ENCODE data around the gene HBG1. TPM values are rescaled to one million over a fixed set of nuclear protein-coding genes. Genes with fewer than 3 reads are reported as not detected.

Gene HBG1
- total and polyA plus RNA-seq, 9 donors, result 3.7 TPM; not detected in 8

DNA sequence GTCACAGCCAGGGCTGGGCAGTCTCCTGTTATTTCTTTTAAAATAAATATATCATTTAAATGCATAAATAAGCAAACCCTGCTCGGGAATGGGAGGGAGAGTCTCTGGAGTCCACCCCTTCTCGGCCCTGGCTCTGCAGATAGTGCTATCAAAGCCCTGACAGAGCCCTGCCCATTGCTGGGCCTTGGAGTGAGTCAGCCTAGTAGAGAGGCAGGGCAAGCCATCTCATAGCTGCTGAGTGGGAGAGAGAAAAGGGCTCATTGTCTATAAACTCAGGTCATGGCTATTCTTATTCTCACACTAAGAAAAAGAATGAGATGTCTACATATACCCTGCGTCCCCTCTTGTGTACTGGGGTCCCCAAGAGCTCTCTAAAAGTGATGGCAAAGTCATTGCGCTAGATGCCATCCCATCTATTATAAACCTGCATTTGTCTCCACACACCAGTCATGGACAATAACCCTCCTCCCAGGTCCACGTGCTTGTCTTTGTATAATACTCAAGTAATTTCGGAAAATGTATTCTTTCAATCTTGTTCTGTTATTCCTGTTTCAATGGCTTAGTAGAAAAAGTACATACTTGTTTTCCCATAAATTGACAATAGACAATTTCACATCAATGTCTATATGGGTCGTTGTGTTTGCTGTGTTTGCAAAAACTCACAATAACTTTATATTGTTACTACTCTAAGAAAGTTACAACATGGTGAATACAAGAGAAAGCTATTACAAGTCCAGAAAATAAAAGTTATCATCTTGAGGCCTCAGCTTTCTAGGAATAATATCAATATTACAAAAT lies 38.6 kb upstream of the HBG1 start:
- intact Hi-C loops (cut with DNase I), result no loop called here
- Histone ChIP-seq H3K9me3 (no peaks in the 10 kb centered on the region), H3K27me3 (no peaks in the 10 kb centered on the region), H3K4me3 (no peak overlapping the region), H3K27ac (no peak overlapping the region), H3K4me1 (ENCODE audit: insufficient read depth) (no peaks in the 10 kb centered on the region), H3K36me3 (no peaks in the 10 kb centered on the region)
- DNase-seq, result no peak
- TF ChIP-seq EP300 (IDR thresholded peaks at IDR 0.05) (no peak), POLR2A (IDR thresholded peaks at IDR 0.05) (no peak)
- TF ChIP-seq, protein P1, sequence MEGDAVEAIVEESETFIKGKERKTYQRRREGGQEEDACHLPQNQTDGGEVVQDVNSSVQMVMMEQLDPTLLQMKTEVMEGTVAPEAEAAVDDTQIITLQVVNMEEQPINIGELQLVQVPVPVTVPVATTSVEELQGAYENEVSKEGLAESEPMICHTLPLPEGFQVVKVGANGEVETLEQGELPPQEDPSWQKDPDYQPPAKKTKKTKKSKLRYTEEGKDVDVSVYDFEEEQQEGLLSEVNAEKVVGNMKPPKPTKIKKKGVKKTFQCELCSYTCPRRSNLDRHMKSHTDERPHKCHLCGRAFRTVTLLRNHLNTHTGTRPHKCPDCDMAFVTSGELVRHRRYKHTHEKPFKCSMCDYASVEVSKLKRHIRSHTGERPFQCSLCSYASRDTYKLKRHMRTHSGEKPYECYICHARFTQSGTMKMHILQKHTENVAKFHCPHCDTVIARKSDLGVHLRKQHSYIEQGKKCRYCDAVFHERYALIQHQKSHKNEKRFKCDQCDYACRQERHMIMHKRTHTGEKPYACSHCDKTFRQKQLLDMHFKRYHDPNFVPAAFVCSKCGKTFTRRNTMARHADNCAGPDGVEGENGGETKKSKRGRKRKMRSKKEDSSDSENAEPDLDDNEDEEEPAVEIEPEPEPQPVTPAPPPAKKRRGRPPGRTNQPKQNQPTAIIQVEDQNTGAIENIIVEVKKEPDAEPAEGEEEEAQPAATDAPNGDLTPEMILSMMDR (IDR thresholded peaks at IDR 0.05), result no peak
- WGBS, 3 donors, result 74 to 83% (median 75%) methylated on average over 7 of the region's 7 CpGs

DNA sequence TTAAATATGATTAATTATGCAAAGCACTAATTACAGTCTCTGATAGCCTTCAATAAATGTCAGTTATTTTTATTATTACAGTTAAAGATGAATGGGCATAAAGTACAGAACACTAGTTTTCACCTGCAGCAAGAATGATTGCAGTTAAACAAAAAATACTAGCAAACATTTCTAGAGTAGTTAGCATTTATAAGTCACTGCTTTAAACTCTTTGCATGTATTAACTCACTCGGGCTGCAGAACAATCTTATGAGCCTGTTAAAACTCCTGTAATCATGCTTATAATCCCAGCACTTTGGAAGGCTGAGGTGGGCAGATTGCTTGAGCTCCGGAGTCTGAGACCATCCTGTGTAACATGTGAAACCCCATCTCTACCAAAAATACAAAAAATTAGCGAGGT lies 37.2 kb upstream of the HBG1 start:
- H3K36me3 ChIP-seq, result no peaks in the 10 kb centered on the region
- 81 to 89% (median 83%) methylated on average over 3 of the region's 3 CpGs for WGBS, 3 donors
- intact Hi-C loops (cut with DNase I), result no loop called here

DNA sequence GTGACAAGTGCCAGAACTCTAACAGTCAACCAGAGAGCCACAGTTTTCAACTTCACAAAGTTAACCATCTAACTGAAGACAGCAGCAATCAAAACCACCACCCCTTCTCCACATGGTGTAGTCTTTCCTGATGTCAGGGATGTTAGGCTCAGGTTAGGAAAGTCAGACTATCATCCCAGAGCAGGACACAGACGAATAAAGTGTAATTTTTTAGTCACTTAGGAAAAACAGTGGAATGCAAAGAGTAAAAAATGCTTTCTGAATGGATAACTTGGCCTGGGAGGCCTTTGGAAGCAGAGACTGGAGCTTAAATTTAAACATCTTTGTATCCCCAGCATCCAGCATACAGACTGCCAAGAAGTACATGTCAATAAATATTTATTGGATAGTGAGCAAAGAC lies 36.7 kb upstream of the HBG1 start:
- intact Hi-C loops (cut with DNase I), result no loop called here
- no peak overlapping the region for H3K4me3 ChIP-seq
- no peaks in the 10 kb centered on the region for H3K4me1 ChIP-seq (ENCODE audit: insufficient read depth)
- DNase-seq, result no peak
- H3K9me3 ChIP-seq, result no peaks in the 10 kb centered on the region
- no peak overlapping the region for H3K27ac ChIP-seq
- H3K36me3 ChIP-seq, result no peaks in the 10 kb centered on the region
- TF ChIP-seq, protein P1 (IDR thresholded peaks at IDR 0.05), result no peak
- TF ChIP-seq POLR2A (IDR thresholded peaks at IDR 0.05) (no peak), EP300 (IDR thresholded peaks at IDR 0.05) (no peak)
- WGBS, 3 donors, result 40 to 47% (median 46%) methylated on average over 1 of the region's 1 CpG
- no peaks in the 10 kb centered on the region for H3K27me3 ChIP-seq

More for the DNA sequence above, 37.2 kb upstream of the HBG1 start:
- Histone ChIP-seq H3K4me1 (ENCODE audit: insufficient read depth) (no peaks in the 10 kb centered on the region), H3K27ac (no peak overlapping the region), H3K27me3 (no peaks in the 10 kb centered on the region), H3K4me3 (no peak overlapping the region), H3K9me3 (no peaks in the 10 kb centered on the region)
- TF ChIP-seq POLR2A (IDR thresholded peaks at IDR 0.05), result no peak
- TF ChIP-seq, protein P1 (IDR thresholded peaks at IDR 0.05), result no peak
- no peak for TF ChIP-seq EP300 (IDR thresholded peaks at IDR 0.05)
- no peak for DNase-seq

DNA sequence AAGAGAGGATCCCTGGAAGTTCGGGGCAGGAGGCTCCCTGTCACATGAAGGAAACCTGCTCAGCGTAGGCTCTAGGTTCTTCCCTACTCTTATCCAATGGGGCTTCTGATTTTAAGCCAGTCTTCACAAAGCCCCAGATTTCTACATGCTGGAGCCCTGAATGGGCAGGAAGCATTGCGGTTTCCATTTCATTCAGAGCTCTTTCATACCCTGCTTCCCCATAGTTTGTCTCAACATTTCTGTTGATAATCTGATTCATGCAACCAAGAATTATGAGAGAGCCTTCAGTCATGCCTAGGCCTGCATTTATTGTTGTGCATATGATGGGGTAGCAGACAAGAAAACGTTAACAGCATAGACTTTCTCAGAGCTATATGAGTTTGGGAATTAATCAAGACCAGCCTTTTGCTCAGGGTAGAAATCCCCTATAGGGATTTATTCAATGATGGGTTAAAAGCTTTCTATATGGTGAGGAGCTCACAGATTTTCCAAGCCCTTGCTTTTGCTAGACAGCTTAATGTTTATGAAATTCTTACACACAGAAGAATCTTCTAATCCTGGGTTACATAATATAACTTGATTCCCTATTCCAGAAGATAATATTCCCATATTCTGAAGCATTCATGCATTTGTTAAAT lies 36.2 kb upstream of the HBG1 start:
- no peaks in the 10 kb centered on the region for H3K27me3 ChIP-seq
- H3K36me3 ChIP-seq, result no peaks in the 10 kb centered on the region
- H3K27ac ChIP-seq, result no peak overlapping the region
- TF ChIP-seq, protein P1 (IDR thresholded peaks at IDR 0.05), result no peak
- TF ChIP-seq EP300 (IDR thresholded peaks at IDR 0.05) (no peak), POLR2A (IDR thresholded peaks at IDR 0.05) (no peak)
- no peak for DNase-seq
- H3K4me1 ChIP-seq (ENCODE audit: insufficient read depth), result no peaks in the 10 kb centered on the region
- H3K9me3 ChIP-seq, result no peaks in the 10 kb centered on the region
- no peak overlapping the region for H3K4me3 ChIP-seq
- 89 to 92% (median 89%) methylated on average over 4 of the region's 4 CpGs for WGBS, 3 donors
- intact Hi-C loops (cut with DNase I), result no loop called here
